Left lung (tissue), 10 donors: ENCODE data around the gene DUXB. TPM values are rescaled to one million over a fixed set of nuclear protein-coding genes. Genes with fewer than 3 reads are reported as not detected.
A peak's percentile ranks its signal among the peaks of the same experiment; 100 is the strongest.

Source experiments
- ATAC-seq: fragments of 200-7000 bp; cut with Tn5 transposase; one replicate; pipeline ENCODE4 v1.9.1; 2020; ENCODE audit warnings: moderate library complexity
- DNase-seq, 4 donors: peaks; one replicate each; pipeline ENCODE4 v3.0.0-alpha.2; 2013 to 2020
- H3K27ac ChIP-seq, 2 donors: fragments of 200-600 bp; sonication (generic) in 1 of 2; one replicate each; pipeline versions ENCODE4 v1.5.0 to v1.8.0; 2020 to 2021
- H3K27me3 ChIP-seq, 2 donors: fragments of 200-600 bp; sonication (generic) in 1 of 2; one replicate each; pipeline versions ENCODE4 v1.5.0 to v1.8.0; 2020 to 2021
- H3K36me3 ChIP-seq, 2 donors: fragments of 200-600 bp; sonication (generic) in 1 of 2; one replicate each; pipeline versions ENCODE4 v1.5.0 to v1.8.0; 2020 to 2021
- H3K4me1 ChIP-seq, 2 donors: fragments of 200-600 bp; one replicate each; pipeline ENCODE4 v1.8.0; 2021
- H3K4me3 ChIP-seq, 2 donors: fragments of 200-600 bp; sonication (generic) in 1 of 2; one replicate each; pipeline versions ENCODE4 v1.5.0 to v1.8.0; 2020 to 2021; ENCODE audit warnings: mild to moderate bottlenecking in 1 of 2
- H3K9me3 ChIP-seq, 2 donors: fragments of 200-600 bp; sonication (generic) in 1 of 2; one replicate each; pipeline versions ENCODE4 v1.5.0 to v1.8.0; 2020 to 2021
- intact Hi-C, 2 donors: fragments of 100-400 bp; cut with DNase I; formaldehyde crosslinking; loops; one replicate each; pipeline versions ENCODE4 v1.11.2 to v1.14.2; 2022
- polyA plus RNA-seq, 6 donors: library from polyadenylated mRNA; unstranded; fragments of 120-200 nt; gene quantifications; one replicate each; pipeline ENCODE4 v1.2.1, GENCODE V29; 2013; ENCODE audit not compliant: insufficient read length in 6 of 6
- total RNA-seq, 2 donors: library from RNA; stranded (reverse); fragmentation: NEBNext Ultra II Directional; extraction: Animal tissue kit (Norgen Biotek cat#: 25700); gene quantifications; one replicate each; pipeline ENCODE4 v1.2.1, GENCODE V29; 2021
- TF ChIP-seq, protein P1 (sequence below), 2 donors: fragments of 200-600 bp; sonication (generic) in 1 of 2; IDR thresholded peaks; one replicate each; pipeline versions ENCODE4 v1.5.0 to v1.8.0; 2021; ENCODE audit warnings: antibody characterized with exemption in 2 of 2
- donor health status: DM: no; HTN: yes; CAD: no.
- donor health status: DM: no; HTN: no; CAD: no.

Gene DUXB
- total and polyA plus RNA-seq, 8 donors = 0.15 to 0.42 (median 0.16) TPM; not detected in 4

GRCh38 chr16:75653922-75654321 is 47.3 kb downstream of the DUXB start:
- Histone ChIP-seq H3K36me3 (peaks cover 0 to 51% of the 10 kb centered on the region in 2 donors), H3K27ac (no peak overlapping the region), H3K9me3 (no peaks in the 10 kb centered on the region), H3K27me3 (no peaks in the 10 kb centered on the region), H3K4me1 (peaks cover 23 to 41% of the 10 kb centered on the region in 2 donors), H3K4me3 (no peak overlapping the region)
- TF ChIP-seq, protein P1, sequence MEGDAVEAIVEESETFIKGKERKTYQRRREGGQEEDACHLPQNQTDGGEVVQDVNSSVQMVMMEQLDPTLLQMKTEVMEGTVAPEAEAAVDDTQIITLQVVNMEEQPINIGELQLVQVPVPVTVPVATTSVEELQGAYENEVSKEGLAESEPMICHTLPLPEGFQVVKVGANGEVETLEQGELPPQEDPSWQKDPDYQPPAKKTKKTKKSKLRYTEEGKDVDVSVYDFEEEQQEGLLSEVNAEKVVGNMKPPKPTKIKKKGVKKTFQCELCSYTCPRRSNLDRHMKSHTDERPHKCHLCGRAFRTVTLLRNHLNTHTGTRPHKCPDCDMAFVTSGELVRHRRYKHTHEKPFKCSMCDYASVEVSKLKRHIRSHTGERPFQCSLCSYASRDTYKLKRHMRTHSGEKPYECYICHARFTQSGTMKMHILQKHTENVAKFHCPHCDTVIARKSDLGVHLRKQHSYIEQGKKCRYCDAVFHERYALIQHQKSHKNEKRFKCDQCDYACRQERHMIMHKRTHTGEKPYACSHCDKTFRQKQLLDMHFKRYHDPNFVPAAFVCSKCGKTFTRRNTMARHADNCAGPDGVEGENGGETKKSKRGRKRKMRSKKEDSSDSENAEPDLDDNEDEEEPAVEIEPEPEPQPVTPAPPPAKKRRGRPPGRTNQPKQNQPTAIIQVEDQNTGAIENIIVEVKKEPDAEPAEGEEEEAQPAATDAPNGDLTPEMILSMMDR (IDR thresholded peaks at IDR 0.05) = no peak
- no peak for DNase-seq
- intact Hi-C loops = no loop called here
- no peak for ATAC-seq

GRCh38 chr16:75648265-75649076 is 52.8 kb downstream of the DUXB start:
- peak overlapping the region; percentile 94 to 98 for H3K27ac ChIP-seq
- no peaks in the 10 kb centered on the region for H3K27me3 ChIP-seq
- H3K9me3 ChIP-seq = no peaks in the 10 kb centered on the region
- H3K4me3 ChIP-seq = peak overlapping the region; percentile 95 to 96
- ATAC-seq (peak; percentile 76), DNase-seq (peak; percentile 85 to 92 (median 87))
- H3K4me1 ChIP-seq = peaks cover 28 to 69% of the 10 kb centered on the region in 2 donors
- intact Hi-C loops = no loop called here
- TF ChIP-seq, protein P1 (IDR thresholded peaks at IDR 0.05) = no peak
- H3K36me3 ChIP-seq = peaks cover 0 to 23% of the 10 kb centered on the region in 2 donors

GRCh38 chr16:75647492-75648264 is 53.6 kb downstream of the DUXB start, which contains the start of the genes KARS1 and TERF2IP:
Gene KARS1 (minus strand): TSS chr16:75647665. CDS start chr16:75647639, 26 bp downstream.
Gene TERF2IP (plus strand): TSS chr16:75647773. CDS start chr16:75647883, 110 bp downstream.
- H3K4me3 ChIP-seq = peak within 1 kb of the TSS; percentile 95 to 96
- H3K9me3 ChIP-seq = no peaks in the 10 kb centered on the region
- peak within 1 kb of the TSS; percentile 94 to 98 for H3K27ac ChIP-seq
- DNase-seq (peak; percentile 94 to 98 (median 96)), ATAC-seq (peak; percentile 98)
- H3K36me3 ChIP-seq = peaks cover 0 to 31% of the 10 kb centered on the region in 2 donors
- H3K27me3 ChIP-seq = no peaks in the 10 kb centered on the region
- H3K4me1 ChIP-seq = peaks cover 28 to 61% of the 10 kb centered on the region in 2 donors
- TF ChIP-seq, protein P1 (IDR thresholded peaks at IDR 0.05) = no peak
- intact Hi-C loops = no loop called here

DNA sequence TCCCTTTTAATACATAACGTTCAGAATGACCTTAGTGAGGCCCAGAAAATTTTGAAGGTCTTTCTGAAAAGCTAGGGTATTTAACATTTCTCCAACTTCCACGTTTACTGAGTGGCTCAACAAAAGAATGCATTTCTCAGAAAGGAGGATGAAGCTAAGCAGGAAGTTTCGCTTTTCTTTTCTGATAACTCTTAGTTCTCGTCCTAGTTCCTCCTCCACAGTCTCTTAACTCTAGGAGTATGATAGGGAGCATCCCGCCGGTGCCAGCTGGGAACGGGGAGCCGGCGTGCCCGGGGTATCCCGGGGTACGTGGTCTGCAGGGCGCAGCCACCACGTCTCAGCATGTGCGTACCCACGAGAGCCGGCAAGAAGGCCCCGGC is 54.2 kb downstream of the DUXB start:
- Histone ChIP-seq H3K4me3 (peak overlapping the region; percentile 95 to 96), H3K4me1 (peaks cover 24 to 55% of the 10 kb centered on the region in 2 donors), H3K27me3 (no peaks in the 10 kb centered on the region), H3K36me3 (peaks cover 0 to 36% of the 10 kb centered on the region in 2 donors), H3K9me3 (no peaks in the 10 kb centered on the region), H3K27ac (peak overlapping the region; percentile 94 to 98)
- ATAC-seq = peak; percentile 22
- peak in 1 of 4 donors; percentile 7 for DNase-seq
- TF ChIP-seq, protein P1 (IDR thresholded peaks at IDR 0.05) = no peak
- intact Hi-C loops = no loop called here
